Panc1 (cell line): Measurements from ENCODE around the gene IP6K2. TPM values are rescaled to one million over a fixed set of nuclear protein-coding genes. Genes with fewer than 3 reads are reported as not detected.

Experiments
- ATAC-seq: fragments of 200-7000 bp; cut with Tn5 transposase; 2 replicates; pipeline ENCODE4 v1.9.1; 2020; ENCODE audit warnings: mild to moderate bottlenecking, moderate library complexity
- BruUV-seq: library from RNA; stranded (reverse); fragments of 400-500 nt; replicated peaks from 2 replicates; lab custom pipeline; 2021; lab: Mats Ljungman, UMichigan
- CTCF ChIA-PET: fragments of 300-600 bp; sonication (Branson Sonifier 250); formaldehyde crosslinking; loops from one replicate; lab custom pipeline; 2022; ENCODE audit warnings: antibody characterized with exemption; lab: Charles Lee
- POLR2A ChIA-PET: fragments of 300-600 bp; sonication (Branson Sonifier 250); formaldehyde crosslinking; loops from one replicate; lab custom pipeline; 2022; ENCODE audit warnings: antibody characterized with exemption; lab: Charles Lee
- DNase-seq: peaks from one replicate; pipeline ENCODE4 v3.0.0-alpha.2; 2010; ENCODE audit warnings: low read depth, low spot score
- H3K27ac ChIP-seq: 2 replicates; pipeline ENCODE4 v1.5.1; 2011; ENCODE audit warnings: mild to moderate bottlenecking, low read length, inconsistent platforms
- H3K27me3 ChIP-seq: fragments of 200-500 bp; sonication (Bioruptor generic); 2 replicates; pipeline ENCODE4 v1.6.0; 2014; ENCODE audit warnings: low read length, inconsistent platforms; ENCODE audit not compliant: control insufficient read depth, insufficient read depth
- H3K36me3 ChIP-seq: fragments of 200-500 bp; sonication (Bioruptor generic); 2 replicates; pipeline ENCODE4 v1.5.1; 2014; ENCODE audit warnings: inconsistent platforms, mild to moderate bottlenecking, low read length, moderate library complexity; ENCODE audit not compliant: control insufficient read depth, insufficient read depth
- H3K4me1 ChIP-seq: 2 replicates; pipeline ENCODE4 v1.5.1; 2011; ENCODE audit warnings: inconsistent platforms, mild to moderate bottlenecking, low read length, moderate library complexity; ENCODE audit not compliant: control insufficient read depth, insufficient read depth
- H3K4me3 ChIP-seq, 2 experiments: 2 replicates each; pipeline ENCODE4 v1.5.1; 2011 to 2012; ENCODE audit warnings: low read depth in 2 of 2, low read length in 2 of 2, mild to moderate bottlenecking in 2 of 2, inconsistent platforms in 1 of 2, moderate library complexity in 1 of 2
- H3K9me3 ChIP-seq: fragments of 200-500 bp; sonication (Bioruptor generic); 2 replicates; pipeline ENCODE4 v1.5.1; 2014; ENCODE audit warnings: low read depth, mild to moderate bottlenecking, inconsistent platforms, low read length, moderate library complexity; ENCODE audit not compliant: control insufficient read depth, insufficient read depth
- CTCF ChIP-seq: fragments of 450-650 bp; IDR thresholded peaks from 2 replicates; pipeline ENCODE4 v1.5.1; 2017; ENCODE audit warnings: mild to moderate bottlenecking
- POLR2AphosphoS5 ChIP-seq: IDR thresholded peaks from 2 replicates; pipeline ENCODE4 v1.6.1; 2012; ENCODE audit warnings: mild to moderate bottlenecking, low read depth, low read length, moderate library complexity
- REST ChIP-seq, 2 experiments: IDR thresholded peaks; 2 replicates each; pipeline ENCODE4 v1.6.1; 2011 to 2012; ENCODE audit warnings: low read depth in 2 of 2, control low read depth in 1 of 2, low read length in 1 of 2, mild to moderate bottlenecking in 1 of 2, moderate library complexity in 1 of 2; ENCODE audit not compliant: insufficient read depth in 1 of 2
- SIN3A ChIP-seq: IDR thresholded peaks from 2 replicates; pipeline ENCODE4 v1.6.1; 2012; ENCODE audit warnings: low read depth, mild to moderate bottlenecking, low read length, moderate library complexity, borderline replicate concordance; ENCODE audit not compliant: insufficient read depth
- TCF7L2 ChIP-seq: IDR thresholded peaks from 2 replicates; pipeline ENCODE4 v1.6.1; 2011; ENCODE audit warnings: mild to moderate bottlenecking, low read depth, low read length, inconsistent platforms
- in situ Hi-C: cut with HindIII; loops from 2 replicates; pipeline ENCODE4 v1.10.0; 2016; ENCODE audit warnings: low sequenced_read_pairs, low pct_unique_long_range_greater_than_20kb
- intact Hi-C: fragments of 100-400 bp; cut with micrococcal nuclease; formaldehyde crosslinking; loops from one replicate; pipeline ENCODE4 v1.10.0; 2022; ENCODE audit not compliant: unreplicated experiment
- total RNA-seq: library from RNA; stranded (reverse); gene quantifications from one replicate; pipeline ENCODE4 v1.2.1, GENCODE V29; 2021; ENCODE audit not compliant: unreplicated experiment

IP6K2 gene
- total RNA-seq, 1 experiment from 2014 or later, result 50.2 TPM

GRCh38 chr3:48685293-48685602 is 31.8 kb downstream of the IP6K2 start:
- ATAC-seq (no peak), DNase-seq (no peak)
- in situ Hi-C loops (no loop called here), intact Hi-C loops (no loop called here)
- Histone ChIP-seq H3K27ac (peak overlapping the region; percentile 85), H3K27me3 (no peaks in the 10 kb centered on the region), H3K36me3 (peaks cover 3% of the 10 kb centered on the region), H3K4me1 (peaks cover 12% of the 10 kb centered on the region; the same call in 1 of the 2 replicates), H3K4me3 (peak overlapping the region; percentile 69 to 81), H3K9me3 (no peaks in the 10 kb centered on the region)
- ChIA-PET POLR2A (no interaction called here), CTCF (no interaction called here)
- TF ChIP-seq CTCF (no peak), TCF7L2 (no peak), REST (IDR thresholded peaks at IDR 0.05; ENCODE audit: insufficient read depth in 1 of 2, low read depth in 2 of 2, low read length in 1 of 2) (no peak), POLR2AphosphoS5 (no peak), SIN3A (no peak)
- no TSS peak for BruUV-seq

- peak overlapping the region; percentile 70; the same call in 1 of the 2 replicates for H3K27ac ChIP-seq
- TF ChIP-seq POLR2AphosphoS5 (no peak), CTCF (no peak), REST (IDR thresholded peaks at IDR 0.05; ENCODE audit: insufficient read depth in 1 of 2, low read depth in 2 of 2, low read length in 1 of 2) (no peak), SIN3A (no peak), TCF7L2 (no peak)
- H3K4me1 ChIP-seq, result peaks cover 12% of the 10 kb centered on the region; the same call in 1 of the 2 replicates
- POLR2A ChIA-PET, result interaction anchor here (0.6 kb wide), 1 partner anchor 13 kb away, joined by 4 read pairs; no protein-coding TSS in a partner anchor
- BruUV-seq, result no TSS peak
- CTCF ChIA-PET, result interaction anchor here (0.6 kb wide), 1 partner anchor 13 kb away, joined by 7 read pairs; no protein-coding TSS in a partner anchor
- H3K27me3 ChIP-seq, result no peaks in the 10 kb centered on the region
- ATAC-seq (no peak), DNase-seq (no peak)
- H3K36me3 ChIP-seq, result peaks cover 3% of the 10 kb centered on the region
- in situ Hi-C loops, result no loop called here
- peak overlapping the region; percentile 69 to 81 for H3K4me3 ChIP-seq
- no peaks in the 10 kb centered on the region for H3K9me3 ChIP-seq
- intact Hi-C loops, result no loop called here
Observed at GRCh38 chr3:48684480-48685143, 32.4 kb downstream of the IP6K2 start.
